Midbrain (tissue), 1 donor: ENCODE results near the gene SLC2A13.
"Not testable (repeated sequence)": the region's sequence is repeated elsewhere in the genome, so short reads cannot be mapped to it uniquely, and the experiment has no call there.

Source experiments
- DNase-seq: peaks from one replicate; lab custom pipeline; 2025; lab: John Stamatoyannopoulos, UW

Gene SLC2A13

GRCh38 chr12:39867631-39868327 lies 238.1 kb downstream of the SLC2A13 start:
- no peak for DNase-seq

DNA sequence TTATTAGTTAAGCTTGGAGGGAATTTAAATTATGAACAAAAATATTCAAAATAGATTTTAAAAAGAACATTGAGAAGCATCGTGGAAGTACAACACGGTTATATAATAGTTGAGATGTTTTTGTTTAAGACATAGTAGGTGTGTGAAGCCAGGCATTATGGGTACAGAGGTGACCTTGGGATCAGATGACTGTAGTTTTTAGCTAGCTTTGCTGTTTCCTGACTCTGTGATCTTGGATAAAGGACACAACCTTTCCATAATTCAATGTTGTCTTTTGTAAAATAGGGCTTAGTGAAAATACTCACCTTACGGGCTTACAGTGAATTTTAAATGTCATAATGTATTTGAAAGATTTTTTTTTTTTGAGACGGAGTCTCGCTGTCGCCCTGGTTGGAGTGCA lies 239.7 kb downstream of the SLC2A13 start:
- no peak for DNase-seq

- DNase-seq = no peak
These were observed 245.2 kb downstream of the SLC2A13 start for GRCh38 chr12:39860695-39861094.

DNA sequence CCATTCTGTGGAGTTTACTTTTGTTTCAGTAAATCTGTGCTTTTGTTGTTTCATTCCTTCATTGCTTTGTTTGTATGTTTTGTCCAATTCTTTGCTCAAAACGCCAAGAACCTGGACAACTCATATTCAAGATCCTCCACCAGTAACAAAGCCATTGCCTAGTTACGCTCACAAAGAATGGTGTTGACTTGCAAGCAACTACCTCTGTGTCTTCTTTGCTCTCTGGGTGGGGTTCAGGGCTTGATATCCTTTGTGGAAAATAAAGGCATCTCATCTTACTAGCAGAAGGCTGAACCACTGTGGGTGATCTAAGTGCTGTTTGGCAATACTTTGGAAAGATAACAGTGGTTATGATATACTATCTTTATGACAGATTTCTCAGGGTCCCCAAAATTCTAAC lies 252.9 kb downstream of the SLC2A13 start:
- DNase-seq = no peak

- DNase-seq = no peak
These were observed 253.5 kb downstream of the SLC2A13 start for GRCh38 chr12:39852346-39852745.

DNA sequence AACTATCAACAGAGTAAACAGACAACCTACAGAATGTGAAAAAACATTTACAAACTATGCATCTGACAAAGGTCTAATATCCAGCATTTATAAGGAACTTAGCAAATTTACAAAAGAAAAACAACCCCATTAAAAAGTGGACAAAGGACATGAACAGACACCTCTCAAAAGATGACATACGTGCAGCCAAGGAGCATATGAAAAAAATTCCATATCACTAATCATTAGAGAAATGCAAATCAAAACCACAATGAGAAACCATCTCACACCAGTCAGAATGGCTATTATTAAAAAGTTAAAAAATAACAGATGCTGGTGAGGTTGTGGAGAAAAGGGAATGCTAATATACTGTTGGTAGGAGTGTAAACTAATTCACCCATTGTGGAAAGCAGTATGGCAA lies 257.7 kb downstream of the SLC2A13 start:
- not testable (repeated sequence) for DNase-seq

GRCh38 chr12:39846971-39847650 lies 258.8 kb downstream of the SLC2A13 start:
- DNase-seq = no peak

- no peak for DNase-seq
These were observed 259.6 kb downstream of the SLC2A13 start for GRCh38 chr12:39846304-39846703.

- no peak for DNase-seq
These were observed 265.5 kb downstream of the SLC2A13 start for GRCh38 chr12:39840422-39840821.

DNA sequence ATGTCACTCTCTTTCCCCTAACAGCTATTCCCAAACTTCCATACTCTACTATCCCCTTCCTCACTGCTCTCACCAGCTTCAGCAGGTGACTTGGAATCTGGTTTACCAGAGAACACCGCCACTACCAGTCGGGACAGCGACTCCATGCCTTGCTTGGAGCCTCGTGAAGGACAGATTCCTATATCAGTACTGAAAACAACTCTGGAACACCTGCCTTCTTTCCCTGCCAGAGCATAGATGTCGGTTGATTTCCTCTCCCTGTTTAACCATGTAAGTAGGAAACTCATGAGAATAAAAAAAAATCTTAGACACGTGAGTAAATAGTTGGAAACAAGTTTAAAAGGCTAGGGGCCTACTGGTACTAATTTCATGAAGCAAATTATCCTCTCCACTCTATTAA lies 266.8 kb downstream of the SLC2A13 start:
- DNase-seq = no peak

GRCh38 chr12:39835517-39836489 lies 270.1 kb downstream of the SLC2A13 start:
- DNase-seq = no peak

DNA sequence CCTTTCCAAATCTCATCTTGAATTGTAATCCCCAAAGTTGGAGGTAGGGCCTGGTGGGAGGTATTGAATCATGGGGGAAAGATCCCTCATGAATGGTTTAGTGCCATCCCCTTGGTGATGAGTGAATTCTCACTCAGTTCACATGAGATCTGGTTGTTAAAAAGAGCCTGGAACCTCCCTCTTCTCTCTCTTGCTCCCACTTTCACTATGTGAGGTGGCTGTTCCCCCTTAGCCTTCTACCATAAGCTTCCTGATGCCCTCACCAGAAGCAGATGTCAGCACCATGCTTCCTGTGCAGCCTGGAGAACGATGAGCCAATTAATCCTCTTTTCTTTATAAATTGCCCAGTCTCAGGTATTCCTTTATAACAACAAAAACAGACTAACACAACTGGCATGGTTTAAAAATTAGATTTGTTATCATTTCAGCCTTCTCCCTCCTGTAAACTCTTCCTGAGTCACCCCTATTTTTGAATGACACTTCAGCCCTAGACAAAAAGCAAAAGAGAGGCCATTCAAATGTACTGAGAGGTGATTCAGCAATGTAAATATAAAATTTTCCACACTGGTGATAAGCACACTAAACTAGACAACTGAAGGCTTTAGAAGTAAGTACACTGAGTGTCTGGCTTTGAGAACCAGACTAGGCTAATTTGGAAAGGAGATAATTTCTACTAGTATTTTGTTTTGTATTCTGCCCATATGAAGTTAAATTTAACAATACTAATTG lies 274.1 kb downstream of the SLC2A13 start:
- DNase-seq = no peak

DNA sequence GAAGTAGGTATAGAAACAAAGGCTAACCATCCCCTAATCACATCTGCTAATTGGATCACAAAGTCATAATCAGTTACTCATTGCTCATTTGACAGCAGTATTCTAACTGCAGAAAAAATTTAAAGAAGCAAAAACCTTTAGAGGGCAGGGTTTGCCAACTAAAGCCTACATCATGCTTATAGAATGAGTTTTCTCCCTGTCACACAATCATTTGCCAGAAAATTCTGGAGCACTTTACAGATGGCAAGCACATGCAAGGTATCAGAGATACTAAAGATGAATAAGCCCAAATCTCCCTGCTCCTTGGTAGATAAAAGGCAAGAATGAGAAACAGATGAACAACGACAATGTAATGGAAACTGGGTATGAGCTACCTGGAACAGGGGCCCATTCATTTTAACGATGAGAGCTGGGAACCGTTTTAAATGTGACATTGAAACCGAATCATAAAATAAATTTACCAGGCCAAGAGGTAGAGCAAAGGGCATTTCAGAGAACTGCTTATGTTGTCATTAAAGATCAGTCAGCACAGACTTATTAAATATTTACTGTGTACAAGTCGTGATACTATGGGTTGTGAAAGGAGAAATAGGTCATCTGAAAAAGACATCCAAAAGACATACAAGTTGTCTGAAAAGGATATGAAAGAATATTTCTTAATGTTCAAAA lies 274.9 kb downstream of the SLC2A13 start:
- DNase-seq = no peak

- DNase-seq = no peak
These were observed 275.7 kb downstream of the SLC2A13 start for GRCh38 chr12:39830171-39830570.

DNA sequence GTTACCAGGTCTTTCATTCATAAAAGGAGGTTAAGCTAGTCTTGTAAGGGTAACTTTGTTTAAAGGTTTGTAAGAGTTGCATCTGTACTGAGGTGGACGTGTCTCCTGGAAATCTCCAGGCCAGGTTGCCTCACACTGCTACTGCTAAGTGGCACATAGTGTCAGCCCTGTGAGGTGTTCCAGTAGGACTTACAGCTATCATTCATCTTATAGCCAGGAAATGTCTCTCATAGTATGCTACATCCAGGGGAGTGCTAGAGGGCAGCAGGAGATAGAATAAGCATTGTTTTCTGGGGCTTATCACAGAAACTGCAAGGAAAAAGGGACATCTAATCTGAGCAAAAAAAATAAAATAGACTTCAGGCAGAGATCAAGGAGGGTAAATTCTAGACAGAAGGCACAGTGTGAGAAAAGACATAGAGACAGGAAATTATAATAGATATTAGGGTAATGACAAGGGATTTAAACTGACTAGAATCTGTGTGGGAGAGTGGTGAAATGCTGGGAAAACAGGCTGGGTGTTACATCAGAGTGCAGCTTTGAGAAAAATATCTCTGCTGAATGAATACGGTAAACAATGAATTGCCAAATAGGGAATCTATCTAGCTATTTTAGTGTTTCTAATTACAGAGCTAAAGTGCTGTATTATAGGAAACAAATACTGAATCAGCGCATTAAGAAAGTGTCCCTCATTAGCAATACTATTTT lies 281.2 kb downstream of the SLC2A13 start:
- no peak for DNase-seq

- no peak for DNase-seq
These were observed 289.2 kb downstream of the SLC2A13 start for GRCh38 chr12:39816671-39817185.

- DNase-seq = no peak
These were observed 290.1 kb downstream of the SLC2A13 start for GRCh38 chr12:39815746-39816145.

GRCh38 chr12:39814626-39815025 lies 291.3 kb downstream of the SLC2A13 start:
- DNase-seq = no peak

DNA sequence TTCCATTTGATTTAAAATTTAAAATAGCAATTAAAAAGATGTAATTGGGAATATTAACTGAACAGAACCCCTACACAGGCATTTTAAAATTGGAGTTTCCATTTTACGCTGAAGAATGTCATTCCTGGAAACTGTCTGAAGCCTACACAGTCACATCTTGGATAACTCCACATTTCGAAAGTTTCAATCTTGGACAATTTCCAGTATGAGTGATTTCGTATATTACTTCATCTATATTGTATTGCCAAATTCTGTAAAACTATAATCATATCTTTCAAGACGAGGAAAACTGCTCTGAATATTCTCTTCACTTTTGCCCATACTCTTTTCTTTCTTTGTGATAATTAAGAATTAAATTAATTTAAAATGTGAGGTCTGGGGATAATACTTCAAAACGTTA lies 292.1 kb downstream of the SLC2A13 start:
- no peak for DNase-seq

- not testable (repeated sequence) for DNase-seq
These were observed 293.4 kb downstream of the SLC2A13 start for GRCh38 chr12:39812456-39812855.
